Hippocampal formation (tissue), 2 donors: ENCODE data around the gene CHRNA10.

Source experiments
- DNase-seq, 2 donors: peaks; one replicate each; lab custom pipeline; 2025; lab: John Stamatoyannopoulos, UW

Gene CHRNA10

DNA sequence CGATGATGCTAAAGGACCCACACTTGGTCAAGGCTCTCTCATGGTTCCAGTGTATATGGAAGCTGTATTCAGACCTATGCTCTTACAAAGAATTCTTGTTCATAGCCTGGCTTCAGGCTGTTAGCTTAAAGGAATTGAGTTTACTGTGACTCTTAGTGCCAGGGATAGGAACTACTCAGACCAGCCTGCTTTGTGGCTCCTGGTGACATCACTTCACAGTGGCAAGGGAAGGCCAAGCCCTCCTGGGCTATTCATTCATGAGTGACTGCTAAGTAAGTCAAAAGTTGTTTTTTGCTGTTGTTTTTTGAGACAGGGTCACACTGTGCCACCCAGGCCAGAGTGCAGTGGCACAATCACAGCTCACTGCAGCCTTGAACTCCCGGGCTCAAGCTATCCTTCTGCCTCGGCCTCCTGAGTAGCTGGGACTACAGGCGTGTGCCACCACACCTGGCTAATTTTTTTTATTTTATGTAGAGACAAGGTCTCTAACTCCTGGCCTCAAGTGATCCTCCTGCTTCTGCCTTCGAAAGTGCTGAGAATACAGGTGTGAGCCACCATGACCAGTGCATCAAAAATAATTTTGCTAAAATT is 39.0 kb downstream of the CHRNA10 start:
- no peak for DNase-seq

DNA sequence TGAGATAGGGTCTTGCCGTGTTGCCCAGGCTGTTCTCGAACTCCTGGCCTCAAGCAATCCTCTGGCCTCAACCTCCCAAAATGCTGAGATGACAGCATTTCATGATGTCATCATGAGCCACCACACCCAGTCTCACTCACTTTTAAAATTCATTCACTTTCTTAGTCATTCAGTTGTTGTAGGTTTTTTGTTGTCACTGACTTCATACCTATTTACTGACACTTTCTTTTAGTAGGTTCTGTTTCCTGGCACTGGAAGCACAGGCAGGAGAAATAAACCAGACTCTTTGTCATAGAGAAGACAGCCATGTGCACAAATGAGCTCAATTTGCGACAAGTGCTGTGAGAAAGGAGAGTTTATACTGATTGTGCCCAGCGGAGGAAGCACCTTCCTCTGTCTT is 39.9 kb downstream of the CHRNA10 start:
- no peak for DNase-seq

DNA sequence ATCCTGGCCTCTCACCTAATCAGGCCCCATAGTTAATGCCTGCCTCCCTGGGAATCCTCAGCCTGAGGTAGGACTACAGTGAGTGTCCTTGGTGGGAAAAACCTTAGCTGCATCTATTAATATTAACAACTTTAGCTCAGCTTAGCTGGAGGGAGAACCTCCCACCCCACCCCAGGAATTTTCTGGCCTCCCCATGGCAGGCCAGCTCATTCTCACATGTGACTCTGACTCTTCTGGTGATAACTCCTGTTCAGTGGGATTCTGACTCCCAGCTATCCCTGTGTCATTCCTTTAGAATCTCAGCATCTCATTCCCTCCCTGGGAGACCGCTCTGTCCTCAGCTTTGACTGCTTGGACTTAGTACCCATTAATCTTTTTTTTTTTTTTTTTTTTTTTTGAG is 43.9 kb downstream of the CHRNA10 start:
- no peak for DNase-seq

DNA sequence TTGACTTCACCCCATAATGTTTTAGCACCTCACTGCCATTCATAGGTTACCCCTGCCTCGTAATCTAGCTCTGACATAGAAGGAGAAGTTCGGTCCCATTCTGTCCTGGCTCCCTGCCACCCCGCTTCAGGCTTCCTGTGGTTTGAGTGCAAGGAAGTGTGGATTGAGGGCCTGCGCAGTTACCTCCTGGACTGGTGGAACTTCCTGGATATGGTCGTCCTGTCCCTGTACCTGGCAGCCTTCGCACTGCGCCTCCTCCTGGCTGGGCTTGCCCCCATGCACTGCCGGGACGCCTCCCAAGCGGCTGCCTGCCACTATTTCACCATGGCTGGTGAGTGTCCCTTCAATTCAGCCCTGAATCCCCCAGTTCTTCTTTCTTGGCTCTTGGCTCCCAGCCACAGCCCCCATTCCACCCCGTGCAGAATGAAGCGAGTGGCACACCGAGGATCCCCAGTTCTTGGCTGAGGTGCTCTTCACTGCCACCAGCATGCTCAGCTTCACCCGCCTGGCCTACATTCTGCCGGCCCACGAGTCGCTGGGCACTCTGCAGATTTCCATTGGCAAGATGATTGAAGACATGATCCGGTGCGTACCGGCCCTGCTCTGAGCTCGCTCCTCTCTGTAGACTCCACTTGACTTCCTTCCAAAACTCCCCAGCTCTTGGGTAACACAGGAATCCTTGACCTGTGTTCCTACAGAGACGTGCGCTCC is 44.8 kb downstream of the CHRNA10 start:
- no peak for DNase-seq

DNA sequence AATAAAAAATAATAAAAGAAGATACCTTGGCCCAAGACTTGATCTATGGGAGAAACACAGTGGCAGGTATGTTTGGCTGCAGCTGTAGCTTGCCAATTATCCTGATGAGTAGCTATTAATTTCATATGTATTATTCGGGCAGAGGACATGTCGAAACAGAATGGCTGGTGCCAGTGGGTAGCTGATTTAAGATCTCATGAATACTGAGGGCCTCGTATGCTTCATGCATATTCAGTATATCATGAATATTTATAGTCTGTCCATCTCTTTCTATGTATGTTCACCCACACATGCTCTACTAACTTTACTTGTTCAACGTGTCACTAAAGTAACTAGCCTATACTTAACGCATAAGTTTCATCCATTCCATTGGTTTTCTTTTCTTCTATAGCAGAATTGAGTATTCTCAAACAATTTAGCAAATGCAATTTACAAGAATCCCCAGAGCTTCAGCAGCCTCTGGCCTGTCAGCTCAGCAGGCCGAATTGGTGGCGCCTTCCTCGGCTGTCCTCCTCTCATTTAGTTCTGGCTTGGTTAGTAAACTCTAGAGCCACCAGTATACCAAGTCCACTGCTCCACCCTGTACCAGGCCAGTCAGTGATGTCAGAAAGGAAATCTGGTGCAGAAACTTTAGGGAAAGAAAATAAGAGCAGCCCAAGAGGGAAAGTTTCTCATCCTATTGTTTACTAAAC is 47.3 kb downstream of the CHRNA10 start:
- DNase-seq: no peak

DNA sequence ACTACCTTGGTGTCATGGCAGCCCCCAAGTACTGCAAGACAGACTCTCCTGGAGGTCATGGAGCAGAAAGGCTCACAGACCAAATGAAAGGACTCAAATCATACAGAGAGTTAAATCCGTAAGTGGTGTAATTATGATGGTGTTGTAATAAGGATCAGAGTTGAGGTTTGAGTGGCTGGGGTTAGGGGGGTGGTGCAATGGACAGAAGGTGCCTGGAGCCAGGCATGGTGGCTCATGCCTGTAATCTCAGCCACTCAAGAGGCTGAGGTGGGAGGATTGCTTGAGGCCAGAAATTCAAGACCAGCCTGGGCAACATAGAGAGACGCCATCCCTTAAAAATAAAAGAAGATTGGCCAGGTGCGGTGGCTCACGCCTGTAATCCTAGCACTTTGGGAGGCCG is 48.1 kb downstream of the CHRNA10 start:
- DNase-seq: no peak

DNA sequence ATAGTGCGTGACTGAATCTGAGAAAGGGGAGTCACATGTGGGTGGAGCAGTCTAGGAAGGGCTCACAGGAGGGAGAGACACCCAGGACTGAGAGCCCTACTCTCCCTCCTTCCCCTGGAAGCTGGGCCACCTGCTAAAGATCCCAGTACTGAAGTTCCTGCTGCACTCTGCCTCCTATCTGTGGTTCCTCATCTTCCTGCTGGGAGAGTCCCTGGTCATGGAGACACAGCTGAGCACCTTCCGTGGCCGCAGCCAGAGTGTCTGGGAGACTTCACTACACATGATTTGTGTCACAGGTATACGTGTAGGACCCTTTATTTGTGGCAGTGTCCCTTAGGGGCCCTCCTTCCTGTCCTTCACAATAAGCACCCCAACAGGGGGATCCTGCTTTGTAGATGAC is 48.7 kb downstream of the CHRNA10 start:
- DNase-seq: no peak

DNA sequence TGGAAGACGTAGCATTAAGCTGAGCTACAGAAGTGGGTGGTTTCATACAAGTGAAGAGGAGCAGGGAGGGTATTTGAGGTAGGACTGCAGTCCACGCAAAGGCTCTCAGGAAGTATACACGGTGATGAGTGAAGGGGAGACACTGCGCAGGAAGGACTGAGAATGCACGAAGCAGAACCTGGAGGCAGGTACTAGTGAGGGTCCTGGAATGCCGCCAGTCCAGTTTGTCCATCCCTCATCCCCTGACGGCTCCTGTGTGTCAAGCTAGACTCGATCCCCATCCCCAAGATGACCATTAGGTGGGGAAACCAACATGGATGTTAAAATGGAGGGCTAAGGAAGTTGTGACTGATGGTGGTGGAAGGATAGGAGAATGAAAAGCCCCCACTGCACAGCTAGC is 53.2 kb downstream of the CHRNA10 start:
- DNase-seq: no peak

DNA sequence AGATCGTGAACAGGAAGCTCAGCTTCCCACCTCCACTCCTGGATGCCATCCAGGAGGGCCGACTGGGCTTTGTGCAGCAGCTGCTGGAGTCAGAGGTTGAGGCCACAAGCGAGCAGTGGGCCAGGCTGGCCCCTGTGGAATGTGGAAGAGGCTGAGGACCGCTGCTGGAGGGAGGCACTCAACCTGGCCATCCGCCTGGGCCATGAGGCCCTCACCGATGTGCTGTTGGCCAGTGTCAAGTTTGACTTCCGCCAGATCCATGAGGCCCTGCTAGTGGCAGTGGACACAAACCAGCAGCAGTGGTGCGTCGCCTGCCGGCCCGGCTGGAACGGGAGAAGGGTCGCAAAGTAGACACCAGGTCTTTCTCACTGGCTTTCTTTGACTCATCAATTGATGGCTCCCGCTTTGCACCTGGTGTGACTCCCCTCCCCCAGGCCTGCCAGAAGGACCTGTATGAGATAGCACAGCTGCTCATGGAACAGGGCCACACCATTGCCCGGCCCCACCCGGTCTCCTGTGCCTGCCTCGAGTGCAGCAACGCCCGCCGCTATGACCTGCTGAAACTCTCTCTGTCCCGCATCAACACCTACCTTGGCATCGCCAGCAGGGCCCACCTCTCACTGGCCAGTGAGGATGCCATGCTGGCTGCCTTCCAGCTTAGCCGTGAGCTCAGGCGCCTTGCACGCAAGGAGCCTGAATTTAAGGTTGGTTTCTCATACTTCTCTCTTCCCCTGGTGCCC is 54.3 kb downstream of the CHRNA10 start:
- no peak for DNase-seq

DNA sequence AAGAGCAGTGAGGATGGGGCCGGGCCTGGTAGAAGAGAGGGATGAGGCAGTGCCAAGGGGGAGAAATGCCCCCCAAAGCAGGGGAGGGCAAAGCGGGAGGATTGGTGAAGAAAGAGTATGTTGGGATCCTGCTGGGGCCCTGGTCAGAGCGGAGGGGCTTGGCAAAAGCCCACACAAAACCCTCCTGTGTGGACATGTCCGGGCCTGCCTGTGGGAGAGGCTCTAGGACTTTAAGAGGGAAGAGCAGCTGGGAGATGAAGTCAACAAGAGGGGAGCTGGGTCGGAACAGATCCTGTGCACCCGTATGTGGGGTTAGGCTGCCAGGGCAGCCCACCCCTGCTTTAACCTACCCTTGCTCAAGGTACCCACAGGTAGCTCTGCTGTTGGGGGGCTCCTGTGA is 55.2 kb downstream of the CHRNA10 start:
- no peak for DNase-seq
